GM21447 (cell line): ENCODE results near the gene PMPCB.
A peak's percentile ranks its signal among the peaks of the same experiment; 100 is the strongest.
"Not testable (repeated sequence)": the region's sequence is repeated elsewhere in the genome, so short reads cannot be mapped to it uniquely, and the experiment has no call there.

Experiments used
- ATAC-seq: cut with Tn5 transposase; IDR thresholded peaks from one replicate; pipeline ENCODE4 v1.9.1; 2021; ENCODE audit not compliant: unreplicated experiment

The PMPCB gene, protein sequence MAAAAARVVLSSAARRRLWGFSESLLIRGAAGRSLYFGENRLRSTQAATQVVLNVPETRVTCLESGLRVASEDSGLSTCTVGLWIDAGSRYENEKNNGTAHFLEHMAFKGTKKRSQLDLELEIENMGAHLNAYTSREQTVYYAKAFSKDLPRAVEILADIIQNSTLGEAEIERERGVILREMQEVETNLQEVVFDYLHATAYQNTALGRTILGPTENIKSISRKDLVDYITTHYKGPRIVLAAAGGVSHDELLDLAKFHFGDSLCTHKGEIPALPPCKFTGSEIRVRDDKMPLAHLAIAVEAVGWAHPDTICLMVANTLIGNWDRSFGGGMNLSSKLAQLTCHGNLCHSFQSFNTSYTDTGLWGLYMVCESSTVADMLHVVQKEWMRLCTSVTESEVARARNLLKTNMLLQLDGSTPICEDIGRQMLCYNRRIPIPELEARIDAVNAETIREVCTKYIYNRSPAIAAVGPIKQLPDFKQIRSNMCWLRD

GRCh38 chr7:103296901-103297836 is at the start of gene PMPCB:
Gene PMPCB, plus strand, starts transcription at chr7:103297435. Its CDS starts 25 bp downstream, at chr7:103297460.
- peak; percentile 94 for ATAC-seq

- not testable (repeated sequence) for ATAC-seq
These were observed 43.3 kb upstream of the PMPCB start for GRCh38 chr7:103253699-103254506.

- ATAC-seq: not testable (repeated sequence)
These were observed 33.2 kb upstream of the PMPCB start for GRCh38 chr7:103264054-103264453.

DNA sequence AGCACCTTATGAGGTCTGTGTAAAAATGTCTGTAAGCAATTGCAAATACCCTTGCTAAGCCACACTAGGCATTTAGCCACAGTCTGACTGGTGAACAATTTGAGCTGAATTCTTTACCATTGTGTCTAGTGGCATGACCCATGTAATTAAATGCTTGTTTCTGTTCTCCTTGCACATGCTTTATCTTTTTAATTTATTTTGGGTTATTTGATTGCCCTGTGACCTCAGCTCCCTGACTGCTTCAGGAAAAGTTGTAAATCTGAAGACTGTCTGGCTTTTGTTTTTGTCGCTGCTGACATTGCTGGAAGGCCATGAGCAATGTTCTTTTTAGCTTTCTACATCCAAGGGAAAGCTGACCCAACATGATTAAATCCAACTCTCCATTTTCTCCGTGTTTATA is 31.0 kb upstream of the PMPCB start:
- not testable (repeated sequence) for ATAC-seq

DNA sequence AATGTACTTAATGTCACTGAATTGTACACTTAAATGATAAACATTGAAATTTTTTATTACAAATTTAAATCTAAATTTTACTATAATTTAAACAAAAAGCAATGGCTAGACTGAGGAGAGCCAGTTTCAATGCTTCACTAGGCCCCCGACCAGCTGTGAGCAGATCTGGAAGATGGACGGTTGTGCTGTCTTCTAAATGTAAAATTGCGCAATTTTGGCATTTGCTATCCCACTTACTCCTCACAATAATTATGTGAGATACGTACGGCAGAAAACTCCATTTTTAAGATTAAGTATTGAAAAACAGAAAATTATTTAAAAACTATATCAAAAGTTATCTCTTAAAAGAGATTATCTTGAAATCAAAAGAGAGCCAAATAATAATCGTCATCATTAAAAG is 23.9 kb upstream of the PMPCB start:
- ATAC-seq: not testable (repeated sequence)

DNA sequence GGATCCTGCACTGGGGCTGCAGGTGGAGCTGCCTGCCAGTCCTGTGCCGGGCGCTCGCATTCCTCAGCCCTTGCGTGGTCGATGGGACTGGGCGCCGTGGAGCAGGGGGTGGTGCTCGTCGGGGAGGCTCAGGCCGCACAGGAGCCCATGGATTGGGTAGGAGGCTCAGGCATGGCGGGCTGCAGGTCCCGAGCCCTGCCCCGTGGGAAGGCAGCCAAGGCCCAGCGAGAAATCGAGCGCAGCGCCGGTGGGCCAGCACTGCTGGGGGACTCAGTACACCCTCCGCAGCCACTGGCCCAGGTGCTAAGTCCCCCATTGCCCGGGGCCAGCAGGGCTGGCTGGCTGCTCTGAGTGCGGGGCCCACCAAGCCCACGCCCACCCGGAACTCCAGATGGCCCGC is 22.4 kb upstream of the PMPCB start:
- ATAC-seq: not testable (repeated sequence)

GRCh38 chr7:103278195-103278594 is 19.0 kb upstream of the PMPCB start:
- ATAC-seq: not testable (repeated sequence)

GRCh38 chr7:103279636-103279962 is 17.6 kb upstream of the PMPCB start:
- ATAC-seq: peak; percentile 44

DNA sequence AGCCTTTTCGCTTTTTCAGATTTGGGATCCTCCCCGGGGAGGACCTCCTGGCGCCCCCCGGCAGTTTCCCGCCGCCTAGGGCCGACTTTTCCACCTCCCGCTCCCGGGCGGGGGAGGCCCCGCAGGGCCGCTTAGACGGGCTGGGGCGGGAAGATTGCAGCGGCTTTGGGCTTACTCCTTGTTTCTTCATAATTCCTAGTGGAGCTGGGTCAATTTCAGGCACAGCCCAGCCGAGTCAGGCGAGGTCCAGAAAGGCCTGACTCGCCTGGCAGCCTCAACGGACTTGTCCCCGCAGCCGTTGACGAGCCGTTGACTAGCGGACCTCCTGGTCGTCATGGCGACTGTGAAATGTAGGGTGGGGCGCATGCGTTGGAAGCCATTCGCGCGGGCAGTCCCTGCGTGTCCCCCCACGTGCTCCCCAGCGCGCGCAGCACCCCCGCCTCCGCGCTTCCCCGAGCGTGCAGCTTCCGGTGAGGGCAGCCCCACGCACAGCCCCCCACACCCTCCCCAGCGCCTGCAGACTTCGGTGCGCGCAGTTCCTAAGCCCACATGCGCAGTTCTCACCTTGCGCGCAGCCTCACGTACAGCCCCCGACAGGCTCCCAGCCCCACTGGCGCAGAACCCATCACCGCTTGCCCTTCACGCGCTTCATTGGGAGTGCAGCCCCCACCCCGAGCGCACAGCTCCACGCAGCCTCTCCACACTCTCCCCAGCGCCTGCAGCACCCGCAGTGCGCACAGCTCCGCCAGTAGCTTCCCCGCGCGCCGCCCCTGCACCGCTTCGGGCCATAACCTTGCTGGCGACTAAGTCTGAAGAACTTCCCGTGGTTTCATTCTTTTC is 17.1 kb upstream of the PMPCB start:
- peak; percentile 90 for ATAC-seq

GRCh38 chr7:103280803-103281155 is 16.5 kb upstream of the PMPCB start:
- ATAC-seq: not testable (repeated sequence)

- not testable (repeated sequence) for ATAC-seq
These were observed 14.3 kb upstream of the PMPCB start for GRCh38 chr7:103282802-103283427.

DNA sequence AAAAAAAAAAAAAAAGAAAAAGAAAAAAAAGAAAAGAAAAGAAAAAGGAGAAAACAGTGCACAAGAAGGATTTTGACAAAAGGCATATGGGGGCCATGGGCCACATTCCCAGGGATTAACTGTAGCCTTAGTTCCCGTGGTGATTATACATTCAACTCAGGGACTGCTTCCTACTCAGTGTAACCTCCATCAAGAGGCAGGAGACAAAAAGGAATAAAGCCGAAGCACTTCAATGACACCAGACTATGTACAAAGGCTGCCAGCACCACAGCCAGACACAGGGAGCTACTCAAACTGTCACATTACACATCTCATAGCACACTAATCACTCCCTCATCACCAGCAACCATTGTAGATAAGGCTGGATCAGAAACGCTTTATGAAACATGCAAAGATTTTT is 5.1 kb upstream of the PMPCB start:
- ATAC-seq: no peak

GRCh38 chr7:103293526-103293925 is 3.7 kb upstream of the PMPCB start:
- no peak for ATAC-seq

- ATAC-seq: no peak
These were observed 573 bp downstream of the PMPCB start for GRCh38 chr7:103297837-103298179.

- ATAC-seq: no peak
These were observed 2.4 kb downstream of the PMPCB start for GRCh38 chr7:103299660-103300059.

DNA sequence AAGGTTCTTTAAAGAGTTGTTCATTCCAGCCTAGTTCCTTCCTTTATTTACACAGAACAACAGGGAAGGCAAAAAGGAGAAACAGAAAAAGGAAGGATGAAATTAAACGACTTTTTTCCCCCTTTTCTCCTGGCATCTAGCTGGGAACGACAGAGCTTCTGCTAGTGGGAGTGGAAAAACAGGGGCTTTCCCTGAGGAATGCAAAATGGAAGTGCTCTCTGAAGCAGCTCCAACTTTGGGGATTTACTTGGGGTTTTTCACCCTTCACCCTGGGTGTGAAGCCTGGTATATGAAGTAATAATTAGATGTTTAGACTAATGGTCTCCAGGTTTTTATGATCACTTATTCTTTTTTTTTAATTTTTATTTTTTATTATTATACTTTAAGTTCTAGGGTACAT is 4.2 kb downstream of the PMPCB start:
- no peak for ATAC-seq

DNA sequence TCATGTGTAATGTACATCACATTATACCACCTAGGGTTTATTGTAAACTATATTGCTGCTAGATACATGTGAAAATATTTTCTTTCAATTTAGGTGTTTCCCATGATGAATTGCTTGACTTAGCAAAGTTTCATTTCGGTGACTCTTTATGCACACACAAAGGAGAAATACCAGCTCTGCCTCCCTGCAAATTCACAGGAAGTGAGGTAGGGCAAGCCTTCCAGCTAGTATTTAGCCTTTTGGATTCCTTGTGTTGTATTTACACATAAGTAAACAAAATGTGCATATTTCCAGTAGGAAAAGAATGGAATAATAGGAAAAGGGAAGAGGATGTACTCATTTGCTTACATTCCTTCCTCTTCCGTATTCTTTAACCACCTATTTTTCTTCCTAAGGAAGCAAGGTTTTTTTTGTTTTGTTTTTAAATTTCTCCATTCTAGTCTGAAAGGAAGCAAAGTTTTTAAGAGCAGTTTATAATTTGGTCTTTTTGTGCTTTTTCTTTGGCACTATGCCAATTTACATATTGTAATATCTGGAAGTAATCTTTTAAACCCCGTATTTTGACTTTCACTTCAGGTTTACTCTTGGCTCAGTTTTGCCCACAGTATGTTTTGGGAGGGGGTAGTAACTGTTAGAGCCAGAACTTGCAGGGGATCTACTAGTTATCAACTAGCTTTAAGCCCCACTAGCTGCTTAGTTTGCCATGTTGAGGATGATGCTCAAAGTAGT is 10.4 kb downstream of the PMPCB start:
- ATAC-seq: no peak

DNA sequence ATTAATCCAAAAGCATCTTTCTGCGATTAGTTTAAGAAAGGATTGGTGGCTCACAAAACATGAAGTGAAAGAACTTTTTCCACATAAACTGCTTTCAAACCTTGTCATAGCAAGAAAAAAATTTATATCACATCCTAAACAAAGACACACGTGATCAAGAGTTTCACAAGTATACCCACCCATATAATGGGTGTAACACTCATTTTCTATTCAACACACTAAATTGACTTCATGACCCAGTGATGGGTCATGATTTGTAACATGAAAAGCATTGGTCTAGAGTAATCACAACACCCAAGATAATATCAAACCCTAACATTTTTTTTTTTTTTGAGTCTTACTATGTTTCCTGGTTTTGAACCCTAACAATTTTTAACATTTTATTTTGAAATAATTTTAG is 17.6 kb downstream of the PMPCB start:
- no peak for ATAC-seq

DNA sequence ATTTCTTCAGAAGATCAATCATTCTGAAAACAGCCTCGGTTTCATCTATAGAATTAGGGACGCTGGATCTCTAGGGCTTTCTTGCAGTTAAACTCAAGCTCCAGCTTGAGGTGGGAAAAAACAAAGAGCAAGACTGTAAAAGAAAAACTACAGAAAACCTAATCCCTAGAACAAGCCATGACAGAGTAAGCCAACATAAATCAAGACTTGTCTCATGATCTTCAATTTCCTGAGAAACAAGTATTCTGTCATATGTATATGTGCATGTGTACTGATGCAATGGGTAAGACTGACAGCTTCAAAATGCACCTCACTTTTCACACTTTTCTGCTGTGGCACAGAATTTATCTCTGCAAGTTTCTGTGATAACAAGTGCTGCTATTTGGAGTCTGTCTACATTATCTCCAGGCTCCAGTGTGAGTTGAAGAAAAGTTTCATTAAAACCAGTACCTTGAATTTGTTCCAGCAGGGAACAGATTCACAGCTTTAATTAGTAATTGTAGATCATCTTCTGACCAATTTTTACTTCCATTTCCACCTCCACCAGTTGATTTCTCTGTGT is 19.2 kb downstream of the PMPCB start:
- ATAC-seq: no peak
